Kidney glomerular epithelial cell (primary cell): Measurements from ENCODE around the gene NTMT1.

Experiments used
- DNase-seq: peaks from one replicate; lab custom pipeline; 2025; lab: John Stamatoyannopoulos, UW

Gene NTMT1

GRCh38 chr9:129637102-129637501 lies 11.1 kb downstream of the NTMT1 start:
- no peak for DNase-seq

- no peak for DNase-seq
Observed at GRCh38 chr9:129637673-129638439, 11.9 kb downstream of the NTMT1 start.

GRCh38 chr9:129639034-129639630 lies 13.2 kb downstream of the NTMT1 start:
- DNase-seq = no peak

- DNase-seq = no peak
Observed at GRCh38 chr9:129639756-129640085, 13.8 kb downstream of the NTMT1 start.

- DNase-seq = no peak
Observed at GRCh38 chr9:129640086-129640870, 14.3 kb downstream of the NTMT1 start.

GRCh38 chr9:129640871-129641749 lies 15.1 kb downstream of the NTMT1 start:
- no peak for DNase-seq

- DNase-seq = peak; percentile 95
Observed at GRCh38 chr9:129641750-129642585, 16.0 kb downstream of the NTMT1 start, which contains the start of gene ASB6. TSS of gene ASB6 (minus strand) at chr9:129642151. CDS start at chr9:129641999, 152 bp downstream.

- DNase-seq = no peak
Observed at GRCh38 chr9:129643706-129644105, 17.7 kb downstream of the NTMT1 start.

- no peak for DNase-seq
Observed at GRCh38 chr9:129644365-129644764, 18.4 kb downstream of the NTMT1 start.

- no peak for DNase-seq
Observed at GRCh38 chr9:129644902-129645301, 18.9 kb downstream of the NTMT1 start.

- no peak for DNase-seq
Observed at GRCh38 chr9:129646252-129646651, 20.3 kb downstream of the NTMT1 start.

GRCh38 chr9:129646654-129647053 lies 20.7 kb downstream of the NTMT1 start:
- no peak for DNase-seq

GRCh38 chr9:129647635-129648034 lies 21.7 kb downstream of the NTMT1 start:
- DNase-seq = no peak

- no peak for DNase-seq
Observed at GRCh38 chr9:129648092-129648763, 22.3 kb downstream of the NTMT1 start.

- no peak for DNase-seq
Observed at GRCh38 chr9:129648764-129649115, 22.8 kb downstream of the NTMT1 start.

GRCh38 chr9:129649726-129650679 lies 24.0 kb downstream of the NTMT1 start:
- no peak for DNase-seq

GRCh38 chr9:129650680-129651235 lies 24.8 kb downstream of the NTMT1 start:
- DNase-seq = no peak

GRCh38 chr9:129653823-129654553 lies 28.0 kb downstream of the NTMT1 start:
- DNase-seq = no peak
